ENCODE data around the gene LRRC8A.
"Not testable (repeated sequence)": the region's sequence is repeated elsewhere in the genome, so short reads cannot be mapped to it uniquely, and the experiment has no call there.

Gene LRRC8A

DNA sequence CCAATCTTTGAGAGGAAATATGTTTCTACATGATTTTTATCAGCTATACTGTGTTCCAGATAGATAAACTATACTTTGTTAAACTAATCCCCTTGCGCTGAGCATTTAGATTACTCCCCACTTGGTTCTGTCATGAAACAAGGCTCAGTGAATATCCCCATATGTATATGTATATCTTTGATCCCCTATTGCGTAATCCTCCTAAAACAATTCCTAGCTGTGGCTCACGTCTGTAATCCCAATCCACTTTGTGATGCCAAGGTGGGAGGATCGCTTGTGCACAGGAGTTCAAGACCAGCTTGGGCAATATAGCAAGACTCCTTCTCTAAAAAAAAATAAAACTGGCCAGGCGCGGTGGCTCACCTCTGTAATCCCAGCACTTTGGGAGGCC lies 41.6 kb downstream of the LRRC8A start:
- no peak for DNase-seq

DNA sequence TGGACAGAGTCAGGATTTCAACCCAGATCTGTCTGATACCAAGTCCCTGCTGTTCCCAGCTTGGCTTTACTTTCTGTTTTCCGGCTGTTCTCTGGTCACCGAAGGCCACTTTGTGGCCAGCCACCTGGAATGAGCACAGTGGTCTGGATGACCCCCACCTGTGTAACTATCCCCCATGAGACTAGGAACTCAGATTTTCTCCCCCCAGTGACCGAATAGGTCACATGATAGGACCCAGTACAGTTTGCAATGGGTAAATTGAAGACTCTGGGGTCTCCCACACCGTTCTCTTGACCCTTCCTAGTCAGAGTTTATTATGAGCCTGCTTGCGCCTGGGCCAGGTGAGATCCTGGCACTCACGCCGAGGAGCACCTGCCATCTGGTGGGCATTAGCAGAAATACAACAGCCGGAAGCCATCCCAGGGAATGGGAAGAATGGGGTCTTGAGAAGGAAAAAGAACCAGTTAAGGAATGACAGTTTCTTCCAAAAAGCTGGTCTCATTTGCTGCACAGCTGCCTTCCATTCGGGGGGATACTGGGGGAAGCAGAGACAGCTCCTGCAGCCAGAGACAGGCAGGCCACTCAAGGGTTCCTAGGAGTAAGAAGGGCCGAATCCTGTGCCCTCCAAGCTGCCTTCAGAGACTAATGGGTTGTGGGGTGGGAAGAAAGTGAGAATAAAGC lies 45.9 kb downstream of the LRRC8A start:
- peak; percentile 0 for DNase-seq

DNA sequence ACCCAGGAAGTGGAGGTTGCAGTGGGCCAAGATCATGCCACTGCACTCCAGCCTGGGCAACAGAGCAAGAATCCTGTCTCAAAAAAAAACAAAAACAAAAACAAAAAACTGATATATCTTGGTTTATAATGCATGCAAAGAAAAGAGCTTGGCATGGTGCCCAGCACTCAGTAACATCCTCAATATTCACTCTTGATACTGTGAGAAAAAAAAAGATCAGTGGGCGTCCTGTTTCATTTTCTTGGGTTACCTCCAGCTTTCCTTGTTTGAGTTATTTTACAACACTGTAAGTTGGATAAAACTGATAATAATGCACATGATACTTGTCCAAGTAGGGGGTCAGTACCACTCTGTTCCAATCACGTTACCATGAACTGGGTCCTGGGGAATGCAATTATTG lies 46.7 kb downstream of the LRRC8A start:
- no peak for DNase-seq

DNA sequence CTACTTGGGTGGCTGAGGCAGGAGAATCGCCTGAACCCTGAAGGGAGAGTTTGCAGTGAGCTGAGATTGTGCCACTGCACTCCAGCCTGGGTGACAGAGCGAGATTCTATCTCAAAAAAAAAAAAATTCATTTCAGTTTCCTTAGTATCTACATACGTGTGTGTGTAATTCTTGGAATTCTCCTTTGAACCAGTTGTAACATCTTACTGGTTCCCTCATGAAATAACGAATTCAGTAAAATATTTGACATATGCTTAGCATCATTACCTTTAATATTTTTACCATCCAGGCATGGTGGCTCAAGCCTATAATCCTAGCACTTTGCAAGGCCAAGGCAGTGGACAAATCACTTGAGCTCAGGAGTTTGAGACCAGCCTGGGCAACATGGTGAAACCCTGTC lies 47.6 kb downstream of the LRRC8A start:
- no peak for DNase-seq

DNA sequence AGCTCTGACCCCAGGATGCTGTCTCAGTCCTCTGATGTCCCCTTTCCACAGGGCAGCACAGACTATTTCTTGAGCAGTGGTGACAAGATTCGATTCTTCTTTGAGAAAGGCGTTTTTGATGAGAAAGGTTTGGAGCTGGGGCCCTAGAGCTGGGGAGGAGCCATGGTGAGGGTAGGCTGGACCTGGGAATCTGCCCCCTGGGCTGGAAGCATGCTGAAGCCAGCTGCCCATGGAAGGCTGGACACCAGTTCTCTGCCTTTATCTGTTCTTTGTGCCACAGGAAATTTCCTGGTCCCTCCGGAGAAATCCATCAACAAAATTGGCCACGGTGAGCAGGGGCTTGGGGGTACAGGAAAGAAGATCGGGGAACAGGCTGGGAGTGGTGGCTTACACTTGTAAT lies 51.8 kb downstream of the LRRC8A start:
- DNase-seq, result no peak

DNA sequence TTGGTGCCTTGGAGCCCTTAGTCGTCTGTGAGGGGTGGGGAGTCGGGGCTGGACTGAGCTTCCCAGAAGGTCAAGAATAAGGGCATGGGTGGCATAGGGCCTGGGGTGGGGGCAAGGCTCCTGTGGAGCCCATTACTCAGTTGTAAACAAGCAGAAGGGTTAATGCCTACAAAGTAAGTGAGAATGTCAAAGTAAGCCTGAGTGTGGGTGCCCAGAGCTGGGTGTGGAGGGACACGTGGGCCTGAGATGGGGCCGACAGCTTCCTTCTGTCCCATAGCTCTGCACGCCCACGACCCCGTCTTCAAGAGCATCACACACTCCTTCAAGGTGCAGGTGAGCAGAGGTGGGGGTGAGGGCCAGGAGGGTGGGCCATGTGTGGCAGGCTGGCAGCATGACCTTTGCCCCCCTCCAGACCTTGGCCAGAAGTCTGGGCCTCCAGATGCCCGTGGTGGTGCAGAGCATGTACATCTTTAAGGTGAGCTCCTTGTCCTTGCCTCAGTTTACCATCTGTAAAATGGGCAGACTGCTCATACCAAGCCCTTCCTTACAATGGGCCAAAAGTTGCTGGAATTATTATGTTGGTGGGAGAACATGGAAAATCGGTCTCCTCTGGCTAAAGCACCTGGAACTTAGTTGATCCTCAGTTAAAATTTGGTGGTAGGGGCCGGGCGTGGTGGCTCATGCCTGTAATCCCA lies 54.4 kb downstream of the LRRC8A start:
- no peak for DNase-seq

DNA sequence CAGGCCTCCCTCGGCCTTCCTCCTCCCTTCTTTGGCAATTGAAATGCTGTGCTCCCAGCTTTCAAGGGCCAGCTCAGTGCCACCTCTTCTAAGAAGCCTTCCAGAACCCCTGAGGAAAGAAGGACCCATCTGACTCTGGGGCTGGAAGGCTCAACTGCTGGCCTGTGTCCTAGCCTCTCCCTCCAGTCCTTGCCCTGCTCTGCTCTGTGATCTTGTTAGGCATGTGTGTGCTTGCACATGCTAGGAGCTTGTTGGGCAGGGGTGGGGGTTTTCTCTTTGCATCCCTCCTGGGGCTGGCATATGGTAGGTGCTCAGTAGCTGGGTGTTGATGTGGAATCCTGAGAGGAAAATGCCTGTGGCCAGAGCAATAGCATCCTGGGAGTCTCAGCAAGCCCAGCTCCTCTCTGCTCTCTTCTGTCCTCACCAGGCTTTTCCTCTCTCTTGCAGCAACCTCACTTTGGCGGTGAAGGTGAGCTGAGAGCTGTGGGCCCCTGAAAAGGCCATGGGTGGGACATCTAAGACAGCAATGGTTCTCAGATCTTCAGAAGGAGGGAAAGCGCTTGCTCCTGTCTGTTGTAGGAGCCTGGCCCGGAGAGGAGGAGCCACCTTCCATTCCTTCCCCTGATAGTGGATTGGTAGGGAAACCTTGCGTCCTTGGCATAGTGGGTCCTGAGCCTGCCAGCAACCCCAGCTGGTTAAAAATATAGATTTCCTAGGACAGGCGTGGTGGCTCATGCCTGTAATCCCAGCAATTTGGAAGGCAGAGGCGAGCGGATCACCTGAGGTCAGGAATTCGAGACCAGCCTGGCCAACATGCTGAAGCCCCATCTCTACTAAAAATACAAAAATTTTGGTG lies 55.6 kb downstream of the LRRC8A start:
- DNase-seq, result no peak

DNA sequence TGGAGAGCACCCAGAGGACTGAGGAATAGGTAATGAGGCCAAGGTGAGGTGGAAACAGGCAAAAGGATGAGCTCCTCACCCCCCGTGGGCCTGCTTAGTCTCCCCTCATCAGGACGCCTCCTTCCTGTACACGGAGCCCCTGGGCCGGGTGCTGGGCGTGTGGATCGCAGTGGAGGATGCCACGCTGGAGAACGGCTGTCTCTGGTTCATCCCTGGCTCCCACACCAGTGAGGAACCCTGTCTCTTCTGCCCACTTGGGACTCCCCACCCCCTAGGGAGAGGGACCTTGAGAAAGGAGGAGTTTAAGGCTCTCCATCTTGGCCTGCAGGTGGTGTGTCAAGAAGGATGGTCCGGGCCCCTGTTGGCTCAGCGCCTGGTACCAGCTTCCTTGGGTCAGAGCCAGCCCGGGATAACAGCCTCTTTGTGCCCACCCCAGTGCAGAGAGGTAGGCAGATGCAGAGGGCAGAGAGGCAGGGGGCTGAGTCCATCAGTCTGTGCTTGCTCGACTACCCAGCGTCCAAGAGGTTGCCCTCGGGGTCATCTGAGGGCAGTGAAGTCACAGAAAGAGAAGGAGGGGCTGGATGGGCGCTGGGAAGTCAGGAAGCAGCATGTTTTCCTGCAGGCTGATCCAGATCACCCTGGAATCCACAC lies 58.5 kb downstream of the LRRC8A start:
- no peak for DNase-seq

DNA sequence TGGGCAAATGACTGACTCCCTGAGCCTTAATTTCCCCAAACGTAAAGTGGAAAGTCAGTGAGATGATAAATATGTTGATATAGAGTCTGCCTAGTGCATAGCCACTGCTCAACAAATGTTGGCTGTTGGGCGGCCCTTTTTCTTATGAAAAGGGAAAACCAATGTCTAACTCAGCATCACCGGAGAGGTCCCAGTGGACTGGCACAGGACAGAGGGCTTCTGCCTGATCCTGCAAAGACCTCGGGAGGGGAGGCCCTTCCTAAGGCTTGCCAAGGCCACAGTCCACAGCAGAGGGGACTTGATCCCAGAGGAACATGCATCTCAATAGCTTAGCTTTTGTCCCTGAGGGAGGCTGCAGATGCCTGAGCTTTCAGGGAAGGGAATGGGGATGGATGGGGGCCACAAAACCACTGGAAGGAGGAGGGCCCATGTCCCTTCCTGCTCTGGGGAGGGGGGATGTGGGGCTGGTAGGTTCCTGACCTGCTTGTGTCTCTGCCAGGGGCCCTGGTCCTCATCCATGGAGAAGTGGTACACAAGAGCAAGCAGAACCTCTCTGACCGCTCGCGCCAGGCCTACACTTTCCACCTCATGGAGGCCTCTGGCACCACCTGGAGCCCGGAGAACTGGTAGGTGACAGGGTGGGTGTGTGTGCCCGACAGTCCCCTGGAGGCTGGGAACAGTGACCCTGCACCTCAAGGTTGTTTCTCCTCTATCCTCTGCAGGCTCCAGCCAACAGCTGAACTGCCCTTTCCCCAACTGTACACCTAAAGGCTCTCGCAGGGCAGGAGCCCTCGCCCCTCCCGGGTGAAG lies 59.2 kb downstream of the LRRC8A start:
- no peak for DNase-seq

DNA sequence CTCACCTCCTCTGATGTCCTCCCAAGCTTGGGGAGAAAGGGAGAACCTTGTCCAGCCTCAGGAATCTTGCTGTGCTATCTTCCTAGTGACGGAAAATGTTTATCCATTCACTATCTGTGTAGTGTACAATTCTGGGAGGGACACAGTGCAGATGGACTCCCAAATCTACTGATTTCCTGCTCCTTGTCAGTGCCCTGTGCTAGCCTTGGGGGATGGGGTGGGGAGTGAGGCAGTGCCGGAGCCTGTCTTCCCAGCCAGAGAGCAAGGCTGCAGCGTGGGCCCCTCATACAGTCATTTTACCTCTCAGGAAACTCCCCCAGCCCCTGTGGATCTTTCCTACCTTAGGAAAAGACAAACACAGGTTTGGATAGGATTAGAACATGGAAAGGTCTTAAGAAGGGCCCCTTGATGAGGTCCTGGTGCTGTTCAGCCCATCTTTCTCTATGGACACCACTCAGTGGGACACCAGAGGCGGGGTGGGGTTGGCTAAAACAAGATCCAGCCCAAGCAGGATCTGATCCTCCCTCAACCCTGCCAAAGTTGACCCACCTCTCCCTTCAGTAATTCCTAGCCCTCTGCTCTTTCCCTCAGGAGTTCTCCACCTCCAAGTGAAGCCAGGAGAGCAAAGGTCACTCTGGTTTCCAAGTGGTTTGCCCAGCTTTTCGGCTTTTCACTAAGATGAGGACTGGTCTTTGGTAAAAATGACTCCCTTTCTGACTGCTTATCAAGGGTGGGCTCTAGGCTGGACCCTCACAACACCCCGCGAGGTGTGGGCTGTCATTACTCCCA lies 62.1 kb downstream of the LRRC8A start:
- DNase-seq, result no peak

DNA sequence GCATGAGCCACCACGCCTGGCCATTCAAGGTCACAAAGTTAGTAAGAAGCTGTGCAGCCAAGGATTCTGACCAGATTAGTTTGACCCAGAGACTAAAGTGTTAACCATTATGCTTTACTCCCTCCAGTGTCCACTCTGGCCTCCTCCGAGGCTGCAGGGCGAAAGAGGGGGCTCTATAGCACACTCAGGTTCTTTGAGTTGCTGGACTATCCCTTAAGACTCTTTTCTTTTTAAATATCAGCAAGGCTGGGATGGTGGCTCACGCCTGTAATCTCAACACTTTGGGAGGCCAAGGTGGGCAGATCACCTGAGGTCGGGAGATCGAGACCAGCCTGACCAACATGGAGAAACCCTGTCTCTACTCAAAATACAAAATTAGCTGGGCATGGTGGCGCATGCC lies 63.0 kb downstream of the LRRC8A start:
- not testable (repeated sequence) for DNase-seq

DNA sequence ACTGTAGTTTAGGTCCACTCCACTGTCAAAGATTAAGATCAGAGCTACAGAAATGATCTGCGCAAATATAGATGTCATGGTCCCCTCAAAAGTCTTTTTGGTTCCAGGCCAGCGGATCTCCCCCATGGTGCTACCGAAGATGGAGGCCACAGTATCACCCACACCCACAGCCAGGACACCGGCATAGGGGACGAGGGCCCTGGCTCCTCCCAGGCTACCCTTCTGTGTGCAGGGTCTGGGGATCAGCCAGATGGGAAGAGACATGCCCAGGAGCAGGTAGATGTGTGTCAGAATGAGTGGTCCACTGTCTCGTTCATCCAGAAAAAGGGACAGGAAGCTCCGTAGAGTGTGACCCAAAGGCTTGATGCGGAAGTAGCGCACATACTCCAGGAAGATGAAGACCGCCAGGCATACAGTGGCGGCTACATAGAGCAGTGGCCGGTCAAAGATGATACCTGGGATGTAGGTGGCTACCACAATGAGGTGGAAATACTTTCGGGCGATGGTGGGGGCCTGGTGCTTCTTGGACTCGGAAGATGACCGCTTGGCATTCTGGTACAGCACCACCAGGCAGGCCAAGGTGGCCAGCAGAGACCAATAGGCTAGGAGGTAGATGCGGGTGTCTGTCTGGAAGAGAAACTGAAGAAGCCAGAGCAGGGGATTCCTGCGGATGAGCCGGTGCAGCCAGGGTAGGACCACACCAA lies 64.0 kb downstream of the LRRC8A start:
- DNase-seq, result no peak

DNA sequence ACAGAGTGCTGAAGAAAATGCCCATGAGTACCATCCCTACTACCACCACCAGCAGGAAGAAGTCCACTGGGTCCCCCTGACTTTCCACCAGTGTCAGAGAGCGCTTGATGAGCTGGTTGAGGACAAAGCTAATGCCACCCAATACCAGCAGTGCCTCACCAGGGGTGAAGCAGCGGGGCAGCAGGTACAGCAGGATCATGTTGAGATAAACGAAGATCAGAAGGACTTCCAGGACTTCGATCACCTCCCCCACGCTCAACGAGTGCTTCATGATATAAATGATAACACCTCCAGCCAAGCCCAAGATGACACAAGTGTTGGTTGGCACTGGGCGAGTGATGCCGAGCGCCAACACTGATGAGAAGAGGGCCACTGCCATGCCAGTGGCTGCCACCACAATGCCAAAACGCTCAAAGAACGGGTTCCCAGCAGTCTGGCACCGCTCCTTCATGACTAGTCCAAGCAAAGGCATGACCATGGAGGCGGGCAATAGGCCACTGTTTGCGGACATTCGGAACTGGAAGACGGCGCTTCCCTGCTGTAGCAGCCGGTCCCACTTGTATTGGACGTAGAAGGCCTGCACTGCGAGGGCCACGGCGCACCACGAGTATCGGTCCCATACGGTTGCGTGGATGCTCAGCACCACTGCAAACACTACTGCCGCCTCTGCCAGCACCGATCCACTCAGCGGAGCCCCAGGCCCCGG lies 64.8 kb downstream of the LRRC8A start:
- no peak for DNase-seq

DNA sequence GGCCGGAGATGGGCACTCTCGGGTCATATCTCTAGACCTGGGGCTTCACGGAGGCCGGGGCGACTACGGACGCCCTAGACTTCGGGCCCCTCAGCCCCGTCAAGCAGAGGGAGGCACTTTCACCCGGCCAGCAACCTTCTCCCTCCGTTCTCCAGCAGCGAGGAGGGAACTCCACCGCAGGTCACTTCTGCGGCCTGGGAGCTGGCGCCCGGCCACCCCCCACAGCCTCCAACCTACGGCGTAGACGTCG lies 65.3 kb downstream of the LRRC8A start:
- DNase-seq, result no peak

DNA sequence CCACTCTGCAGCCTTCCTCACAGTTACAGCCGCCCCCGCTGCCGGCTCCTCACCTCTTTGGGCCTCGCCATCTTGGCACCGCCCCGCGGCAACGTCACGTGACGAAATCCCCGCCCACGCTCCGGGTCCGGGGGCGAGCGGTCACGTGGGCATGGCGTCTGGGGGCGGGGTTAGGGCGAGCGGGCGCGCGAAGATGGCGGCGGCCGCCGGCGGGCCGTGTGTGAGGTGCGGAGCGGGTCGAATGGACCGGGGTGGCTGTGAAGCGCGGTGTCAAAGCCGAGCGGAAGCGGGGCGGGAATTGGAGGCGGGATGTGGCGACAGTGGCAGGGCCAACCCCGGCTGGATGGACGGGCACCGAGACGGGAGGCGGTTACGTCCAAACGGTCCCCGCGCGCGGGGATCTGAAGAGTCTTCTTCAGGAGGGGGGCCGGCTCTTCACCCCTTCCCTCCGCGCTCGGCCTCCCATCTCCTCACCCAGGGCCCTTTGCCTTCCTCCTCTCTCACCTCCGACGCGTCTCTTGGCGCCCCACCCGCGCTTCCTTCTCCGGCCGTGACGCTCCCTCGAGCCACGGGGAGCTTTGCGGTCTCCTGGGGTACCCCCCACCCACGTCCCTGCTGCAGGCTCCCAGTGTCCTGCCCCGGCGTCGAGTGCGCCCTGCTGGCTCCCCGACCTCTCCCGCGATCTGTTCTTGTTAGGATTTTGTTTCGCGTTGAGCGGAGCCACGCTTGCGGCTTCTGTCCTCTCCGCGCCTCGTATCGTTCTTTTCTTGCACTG lies 65.8 kb downstream of the LRRC8A start, which contains the start of the genes DOLK and NUP188:
Gene DOLK (minus strand): TSS at position 77 of the 775 bp plus-strand sequence. CDS start 300 bp downstream, outside the sequence.
Gene NUP188 (plus strand): TSS at position 173 of the 775 bp plus-strand sequence. CDS start 21 bp downstream, at position 194.
- peak; percentile 65 for DNase-seq

DNA sequence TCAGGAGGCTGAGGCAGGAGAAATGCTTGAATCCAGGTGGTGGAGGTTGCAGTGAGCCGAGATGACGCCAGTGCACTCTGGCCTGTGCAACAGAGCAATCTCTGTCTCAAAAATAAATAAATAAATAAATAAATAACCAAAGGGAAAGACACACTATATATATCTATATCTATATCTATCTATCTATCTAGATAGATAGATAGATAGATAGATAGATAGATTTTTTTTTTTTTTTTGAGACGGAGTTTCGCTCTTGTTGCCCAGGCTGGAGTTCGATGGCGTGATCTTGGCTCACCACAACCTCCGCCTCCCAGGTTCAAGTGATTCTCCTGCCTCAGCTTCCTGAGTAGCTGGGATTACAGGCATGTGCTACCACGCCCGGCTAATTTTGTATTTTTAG lies 79.5 kb downstream of the LRRC8A start:
- not testable (repeated sequence) for DNase-seq

All from NCI-H526 treated with DMSO at 0.1 percent for 48 hours (cell line).